MV-4-11 (cell line): ENCODE measurements around the gene TOX3.

ENCODE experiments used
- DNase-seq: peaks from one replicate; lab custom pipeline; 2025; lab: John Stamatoyannopoulos, UW

The TOX3 gene

DNA sequence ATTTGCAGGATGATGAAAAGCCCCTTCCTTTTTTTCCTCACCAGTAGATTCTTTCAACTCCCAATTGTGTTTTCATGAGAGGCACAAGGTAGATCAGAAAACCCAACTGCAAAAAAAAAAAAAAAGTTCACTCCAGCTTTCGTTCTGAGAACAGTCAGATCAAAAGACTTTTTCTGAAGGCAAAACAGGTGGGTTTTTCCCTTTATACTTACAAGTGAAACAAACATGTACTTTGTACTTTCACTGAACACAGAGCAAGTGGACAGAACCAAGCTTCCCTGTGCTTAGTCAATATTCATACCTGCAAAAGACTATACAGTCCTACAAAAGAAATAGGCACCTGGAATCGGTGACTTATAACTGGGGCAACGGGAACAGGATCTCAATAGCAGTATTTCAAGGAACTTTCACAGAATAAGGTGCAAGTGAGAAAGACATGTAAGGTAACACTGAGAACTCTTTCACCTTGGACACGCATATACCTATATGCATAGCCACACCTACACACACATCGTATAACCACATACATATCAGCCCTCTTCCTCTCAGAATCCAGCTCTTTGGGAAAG lies 54.1 kb downstream of the TOX3 start:
- no peak for DNase-seq

DNA sequence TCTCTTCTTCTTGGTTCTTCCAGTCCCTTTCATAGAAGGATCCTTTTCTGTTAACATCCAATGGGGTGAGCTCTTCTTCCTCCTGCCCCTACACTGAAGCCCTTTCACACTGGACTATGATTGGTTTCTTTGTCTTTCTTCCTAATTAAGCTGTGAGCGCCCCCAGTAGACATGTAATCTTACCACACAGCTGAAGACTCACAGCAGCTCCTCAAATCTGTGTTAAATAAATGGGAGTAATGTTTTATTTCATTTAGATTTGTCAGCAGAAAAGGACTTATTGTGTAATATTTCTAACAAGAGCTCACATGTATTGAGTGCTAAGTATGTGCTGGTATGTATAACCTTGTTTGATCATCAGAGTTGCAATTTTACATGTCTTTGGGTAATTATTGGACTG lies 55.7 kb downstream of the TOX3 start:
- no peak for DNase-seq

DNA sequence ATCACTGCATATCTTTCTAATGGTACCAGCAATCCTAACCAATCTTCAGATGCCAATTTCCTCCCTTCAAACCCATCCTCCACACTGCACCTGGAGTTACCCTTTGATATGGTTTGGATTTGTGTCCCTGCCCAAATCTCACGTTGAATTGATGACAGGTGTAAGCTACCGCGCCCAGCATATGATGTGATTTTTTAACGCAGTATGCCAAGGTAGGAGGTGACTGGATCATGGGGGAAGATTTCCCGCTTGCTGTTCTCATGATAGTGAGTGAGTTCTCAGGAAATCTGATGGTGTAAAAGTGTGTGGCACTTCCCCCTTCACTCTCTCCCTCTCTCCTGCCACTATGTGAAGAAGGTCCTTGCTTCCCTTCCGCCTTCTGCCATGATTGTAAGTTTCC lies 57.0 kb downstream of the TOX3 start:
- no peak for DNase-seq

DNA sequence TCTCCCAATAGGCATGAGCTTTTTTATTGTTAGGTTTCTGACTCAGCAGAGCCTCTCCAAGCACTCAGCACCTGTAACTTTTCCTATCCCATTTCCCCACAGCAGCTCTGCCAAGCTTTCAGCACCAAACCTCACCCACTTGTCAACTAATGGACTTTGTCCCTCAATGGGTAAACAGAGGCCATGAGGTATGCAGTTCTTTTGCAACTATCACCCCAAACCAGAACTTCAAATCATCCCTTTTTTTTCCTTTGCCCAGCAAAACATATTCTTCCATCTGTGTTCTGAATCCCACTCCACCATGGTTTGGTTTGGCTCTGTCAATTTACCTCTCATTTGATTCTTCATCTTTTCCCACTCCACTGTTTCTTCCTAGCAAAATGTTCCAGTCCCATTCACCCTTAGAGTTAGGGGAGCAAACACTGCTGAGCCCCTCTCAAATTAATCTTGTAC lies 58.1 kb downstream of the TOX3 start:
- no peak for DNase-seq

DNA sequence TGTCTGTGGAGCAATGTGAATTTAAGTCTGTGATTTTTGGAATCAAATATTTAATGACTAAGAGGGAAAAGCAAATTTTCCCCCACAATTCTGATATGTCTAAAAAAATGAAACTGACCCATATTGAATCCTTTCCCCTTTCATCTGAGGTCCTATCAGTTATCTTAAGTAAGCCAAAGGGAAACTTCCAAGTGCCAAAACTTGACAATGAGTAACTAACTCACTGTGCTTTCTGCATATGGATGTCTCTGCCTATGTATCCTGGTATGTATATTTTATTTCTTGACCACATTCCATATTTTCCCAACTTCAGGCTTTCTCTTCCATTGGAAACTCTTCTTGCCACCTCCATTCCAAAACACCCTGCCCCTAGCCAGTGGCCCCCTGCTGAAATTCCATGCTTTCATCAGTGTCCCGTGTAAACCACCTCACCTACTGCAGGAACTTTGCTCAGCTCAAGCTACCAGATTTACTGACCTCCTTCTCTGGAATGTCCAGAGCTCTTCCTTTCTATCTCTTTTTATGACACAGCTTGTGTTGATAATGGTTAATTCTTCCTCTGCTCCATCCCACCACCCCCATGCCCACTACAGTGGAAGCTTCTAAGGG lies 59.0 kb downstream of the TOX3 start:
- DNase-seq = no peak

DNA sequence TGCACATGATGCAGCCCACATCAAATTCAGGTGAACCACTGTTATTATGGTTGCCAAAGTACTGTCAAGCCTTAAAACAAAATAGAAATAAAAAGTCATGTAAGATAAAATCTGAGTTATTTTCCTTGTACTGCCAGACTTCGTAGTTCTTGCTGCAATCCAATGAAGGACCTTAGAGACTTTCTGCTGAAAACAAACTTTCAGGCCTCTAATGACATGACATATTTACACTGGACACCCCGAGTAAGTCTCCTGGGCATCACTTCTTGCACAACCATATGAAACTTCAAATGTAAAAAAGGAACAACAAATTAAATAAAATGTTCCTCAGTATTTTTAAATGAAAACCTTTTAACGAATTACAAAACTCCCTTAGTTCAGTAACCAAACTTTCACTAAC lies 66.7 kb downstream of the TOX3 start:
- DNase-seq = no peak

DNA sequence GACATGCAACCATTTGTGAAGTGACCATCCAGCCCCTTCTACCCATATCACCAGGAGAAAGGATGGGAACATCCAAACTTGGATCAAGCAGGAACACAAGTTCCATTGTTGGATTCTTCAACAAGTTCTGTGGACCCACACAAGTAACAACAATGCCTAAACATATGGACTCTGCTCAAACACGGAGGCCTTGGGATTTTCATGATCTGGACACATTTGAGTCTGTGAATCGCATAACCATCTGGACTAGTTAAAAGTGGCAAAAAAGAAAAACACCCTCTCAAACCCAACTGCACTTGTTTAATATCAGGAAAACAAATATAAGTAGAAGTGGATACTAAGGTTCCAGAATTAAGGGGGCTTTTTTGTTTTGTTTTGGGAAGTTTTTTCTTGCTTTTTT lies 70.8 kb downstream of the TOX3 start:
- no peak for DNase-seq

DNA sequence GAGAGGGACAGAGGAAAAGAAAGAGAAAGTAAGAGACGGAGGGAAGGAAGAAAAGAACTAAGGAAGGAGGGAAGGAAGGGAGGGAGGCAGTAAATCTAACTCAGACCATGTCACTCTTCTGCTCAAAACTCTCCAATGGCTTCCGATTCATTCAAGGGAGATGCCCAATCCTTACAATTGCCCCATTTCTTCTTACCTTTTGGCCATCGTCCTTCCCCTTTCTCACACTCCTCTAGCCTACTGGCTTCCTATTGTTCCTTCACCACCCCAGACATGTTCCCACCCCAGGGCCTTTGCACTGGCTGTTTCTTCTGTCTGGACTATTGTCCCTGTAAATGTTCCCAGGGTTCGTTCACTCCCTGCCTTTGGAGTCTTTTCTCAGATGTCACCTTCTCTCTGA lies 72.3 kb downstream of the TOX3 start:
- no peak for DNase-seq

DNA sequence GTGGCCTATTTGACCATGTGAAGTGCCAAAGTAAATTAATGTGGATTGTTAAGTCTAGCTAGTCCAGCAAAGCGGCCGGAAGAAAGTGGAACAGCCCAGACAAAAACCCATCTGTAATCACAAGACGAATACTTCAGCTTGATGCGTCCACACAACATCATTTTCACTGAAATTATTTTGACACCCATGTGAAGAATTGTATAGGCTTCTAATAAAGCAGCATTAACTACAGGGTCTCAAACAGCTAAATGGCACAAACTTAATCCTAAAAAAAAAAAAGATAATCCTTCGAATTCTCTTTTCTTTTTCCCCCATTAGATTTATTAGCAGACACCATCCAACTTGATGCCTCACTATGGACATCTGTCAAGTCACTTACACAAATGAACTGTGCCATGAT lies 73.8 kb downstream of the TOX3 start:
- DNase-seq = no peak

DNA sequence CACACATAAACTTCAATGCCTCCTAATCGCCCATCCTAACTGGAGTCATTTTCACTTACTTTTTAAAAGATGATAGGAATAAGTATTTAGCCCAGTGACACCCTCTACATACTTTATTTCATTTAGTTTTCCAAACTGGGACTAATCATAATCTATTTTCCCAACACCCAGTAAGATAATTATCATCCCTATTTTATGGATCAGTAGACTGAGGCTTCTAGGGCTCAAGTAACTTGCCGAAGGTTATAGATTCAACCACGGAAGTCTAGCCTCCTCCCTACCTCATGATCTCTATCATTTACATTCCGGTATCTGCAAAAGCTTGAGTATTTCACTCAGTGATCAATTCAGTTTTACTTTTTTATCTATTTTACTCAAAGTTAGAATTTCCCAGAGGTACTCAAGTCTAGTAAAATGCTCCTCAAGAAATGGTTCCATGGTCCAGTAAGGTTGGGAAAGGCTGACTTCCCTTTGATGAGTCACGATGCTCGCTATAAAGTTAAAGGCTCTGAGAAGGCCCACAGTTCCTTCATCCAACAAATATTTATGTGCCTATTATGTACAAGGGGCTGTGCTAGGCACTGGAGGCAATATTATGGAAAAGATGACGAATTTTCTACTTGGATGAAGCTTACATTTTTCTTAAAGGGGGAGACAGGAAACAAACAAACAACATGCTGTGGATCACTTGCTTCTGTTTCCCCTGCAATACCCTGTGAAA lies 75.1 kb downstream of the TOX3 start:
- no peak for DNase-seq

DNA sequence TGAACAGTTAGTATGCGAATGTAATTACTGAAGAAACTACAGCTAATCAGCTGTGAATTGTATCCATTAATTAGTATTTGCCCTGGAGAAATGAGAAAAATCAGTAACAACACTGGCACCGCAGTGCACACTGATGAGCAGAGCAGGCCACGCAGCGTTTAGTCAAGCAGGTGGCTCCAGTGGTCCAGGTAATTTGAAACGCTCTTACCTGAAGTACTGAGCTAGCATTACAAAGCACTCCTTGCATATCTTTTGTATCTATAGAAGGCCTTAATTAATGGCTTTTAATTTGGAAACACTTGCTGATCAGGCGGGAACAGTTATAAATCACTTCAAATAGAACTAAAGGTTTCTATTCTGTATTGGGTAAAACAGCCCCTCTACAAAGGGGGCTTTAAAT lies 76.4 kb downstream of the TOX3 start:
- DNase-seq = no peak

DNA sequence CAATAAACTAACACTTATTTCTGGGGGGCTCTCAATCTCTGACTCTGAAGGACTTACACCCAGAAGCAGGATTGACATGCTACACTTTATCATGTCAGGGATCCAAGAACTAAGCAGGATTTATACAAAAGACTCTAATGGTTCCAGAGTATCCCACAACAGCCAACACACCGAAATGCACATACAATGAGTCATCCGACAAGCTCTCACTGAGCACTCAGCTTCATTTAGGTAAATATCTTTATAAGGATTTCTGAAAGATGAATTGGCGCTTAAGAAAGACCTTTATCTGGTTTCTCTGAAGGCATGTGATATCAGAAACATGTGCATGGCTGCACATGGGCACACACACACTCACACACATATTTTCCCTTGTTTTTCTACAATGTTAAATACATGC lies 77.2 kb downstream of the TOX3 start:
- DNase-seq = no peak

DNA sequence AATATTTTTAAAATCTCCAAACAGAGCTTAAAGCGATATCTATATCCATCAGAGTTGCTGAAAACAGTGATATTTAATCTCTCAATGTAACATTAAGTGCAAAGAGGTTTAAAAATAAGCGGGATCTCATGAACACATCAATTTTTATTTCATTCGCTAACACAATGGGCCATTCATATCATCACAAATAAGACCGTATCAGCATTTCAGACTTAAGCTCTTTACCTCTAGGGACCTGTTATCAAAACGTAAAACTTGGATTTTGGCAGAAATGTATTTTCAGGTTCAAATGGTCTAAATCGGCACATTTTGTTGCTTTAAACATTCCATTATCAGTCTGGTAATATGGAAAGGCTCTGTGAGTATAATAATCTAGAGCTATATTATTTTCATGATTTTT lies 77.9 kb downstream of the TOX3 start:
- DNase-seq = no peak

DNA sequence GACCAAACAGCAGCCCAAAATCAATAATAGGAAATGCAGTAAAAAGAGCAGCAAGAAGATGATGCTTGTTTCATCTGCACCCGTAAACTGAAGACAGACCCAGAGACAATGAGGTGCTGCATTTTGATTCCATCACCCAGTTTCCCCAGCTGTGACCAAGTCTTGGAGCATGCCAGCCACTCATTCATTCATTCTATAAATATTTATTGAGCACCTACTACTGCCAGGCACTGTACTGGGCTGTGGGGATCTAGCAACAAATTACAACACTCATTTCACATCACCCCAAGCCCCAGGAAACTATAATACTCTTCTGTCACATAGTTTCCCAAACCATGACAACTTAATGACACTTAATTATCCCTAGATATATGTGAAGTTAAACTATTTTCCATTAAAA lies 79.2 kb downstream of the TOX3 start:
- no peak for DNase-seq

DNA sequence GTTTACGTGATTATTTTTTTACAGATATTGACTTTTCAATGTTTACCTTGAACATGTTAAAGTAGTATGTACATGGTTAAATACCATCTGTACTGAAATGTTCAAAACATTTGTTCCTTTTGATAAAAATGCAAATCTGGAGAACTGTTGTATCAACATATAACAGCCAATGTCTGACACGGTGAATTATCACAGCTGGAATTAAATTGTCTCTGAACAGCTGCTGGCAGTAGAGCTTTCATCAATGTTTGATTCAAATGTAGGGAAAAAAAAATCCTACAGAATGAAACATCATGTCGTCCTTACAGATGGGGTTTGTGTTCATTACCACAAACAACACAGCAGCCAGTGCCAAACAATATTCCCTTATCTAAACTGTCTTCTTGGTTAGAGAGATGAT lies 79.9 kb downstream of the TOX3 start:
- DNase-seq = no peak

DNA sequence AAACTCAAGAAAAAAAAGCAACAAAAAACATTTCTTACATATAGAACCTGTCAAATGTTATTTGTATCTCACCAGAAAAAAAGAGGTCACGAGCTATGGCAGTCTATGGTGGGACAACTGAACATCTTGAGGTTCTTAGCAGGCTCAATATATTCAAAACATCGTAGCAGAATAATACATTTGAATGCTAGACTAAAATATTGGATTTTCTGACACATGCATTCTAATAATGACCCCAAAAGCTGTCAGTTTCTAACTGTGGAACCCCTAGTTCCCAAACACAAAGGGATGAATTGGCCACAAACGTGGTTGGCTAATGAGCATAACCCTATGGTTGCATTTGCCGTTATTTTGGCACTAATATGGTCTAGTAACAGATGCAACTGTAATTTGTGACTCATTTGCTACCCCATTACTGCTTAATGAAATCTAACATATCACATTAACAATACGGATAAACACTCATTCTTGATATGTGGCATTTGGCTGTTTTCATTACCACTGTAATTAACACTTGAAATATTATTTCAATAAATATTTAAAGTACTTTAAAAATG lies 81.2 kb downstream of the TOX3 start:
- DNase-seq = no peak

DNA sequence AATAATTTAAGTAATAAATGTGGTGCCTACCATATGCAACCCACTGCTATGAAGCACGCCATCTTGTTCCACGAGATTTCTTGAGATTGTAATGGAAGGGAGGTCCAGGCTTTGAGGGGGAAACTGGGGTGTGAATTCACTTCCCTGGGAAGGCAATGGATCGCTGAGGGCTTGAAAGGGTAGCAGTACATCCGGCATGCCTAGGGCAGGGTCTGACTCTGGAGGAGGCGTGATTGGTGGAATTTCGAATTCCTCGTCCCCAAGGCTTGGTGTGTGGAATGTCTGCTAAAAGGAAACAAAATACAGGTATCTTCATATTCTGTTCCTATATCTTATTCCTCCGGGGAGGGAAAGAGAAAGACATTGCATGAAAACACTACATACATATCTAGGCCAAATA lies 83.0 kb downstream of the TOX3 start:
- DNase-seq = no peak

DNA sequence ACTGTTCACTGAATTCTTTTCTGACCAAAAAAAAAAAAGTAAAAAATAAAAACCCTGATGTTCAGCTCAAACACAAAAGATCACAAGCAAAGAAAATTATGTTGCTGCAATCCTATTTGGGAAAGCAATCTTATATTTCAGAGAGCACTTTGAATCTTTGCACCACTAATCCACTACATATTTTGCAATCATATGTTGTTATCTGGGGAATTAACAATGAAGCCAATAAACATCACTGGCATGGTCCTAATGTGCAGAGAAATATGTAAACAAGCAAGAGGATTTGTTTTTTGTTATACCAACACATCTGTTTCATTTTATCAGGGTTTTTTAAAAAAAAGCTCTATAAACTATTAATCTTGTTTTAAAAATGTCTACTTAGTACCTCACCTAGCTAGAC lies 84.1 kb downstream of the TOX3 start:
- no peak for DNase-seq

DNA sequence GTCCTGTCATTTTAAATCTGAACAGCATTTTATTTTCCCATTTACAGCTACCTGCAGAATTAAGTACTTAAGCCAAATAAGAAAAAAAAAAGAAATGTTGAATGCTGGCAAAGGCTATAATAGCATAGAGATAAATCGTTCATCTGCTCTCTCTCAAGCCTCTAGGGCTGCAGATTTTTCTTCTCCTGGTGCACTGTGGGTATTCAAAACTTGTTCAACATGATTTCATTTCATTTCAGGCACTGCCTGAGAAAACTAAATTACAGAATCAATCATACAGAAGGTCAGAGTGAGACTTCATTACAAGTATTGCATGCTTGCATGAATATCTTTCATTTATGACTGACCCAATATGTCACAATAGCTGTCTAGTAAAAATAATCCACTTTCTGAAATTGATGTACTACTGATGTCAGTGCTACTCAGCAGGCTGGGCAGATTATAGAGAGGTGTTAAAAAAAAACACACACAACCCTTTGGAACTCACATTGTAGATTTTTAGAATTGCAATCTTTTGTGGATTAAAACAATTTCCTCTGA lies 86.2 kb downstream of the TOX3 start:
- DNase-seq = no peak

DNA sequence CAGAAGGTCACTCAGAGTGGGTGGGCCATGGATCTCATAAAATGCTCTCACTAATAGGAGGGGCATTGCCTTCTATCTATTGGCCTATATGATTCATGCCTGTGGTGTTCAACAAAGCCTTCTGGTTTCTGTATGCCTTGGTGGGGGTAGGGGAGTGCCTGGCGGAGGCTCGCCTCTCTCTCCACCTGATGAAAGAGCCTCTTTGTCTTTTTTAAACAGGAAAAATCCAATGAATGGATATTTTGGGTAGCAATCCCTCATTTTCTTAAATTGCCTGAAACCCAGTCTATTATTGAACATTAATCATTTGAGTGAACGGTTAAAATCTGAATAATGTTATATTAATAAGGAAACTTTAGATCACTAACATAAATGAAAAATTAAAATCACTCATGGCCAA lies 90.6 kb downstream of the TOX3 start:
- DNase-seq = no peak

DNA sequence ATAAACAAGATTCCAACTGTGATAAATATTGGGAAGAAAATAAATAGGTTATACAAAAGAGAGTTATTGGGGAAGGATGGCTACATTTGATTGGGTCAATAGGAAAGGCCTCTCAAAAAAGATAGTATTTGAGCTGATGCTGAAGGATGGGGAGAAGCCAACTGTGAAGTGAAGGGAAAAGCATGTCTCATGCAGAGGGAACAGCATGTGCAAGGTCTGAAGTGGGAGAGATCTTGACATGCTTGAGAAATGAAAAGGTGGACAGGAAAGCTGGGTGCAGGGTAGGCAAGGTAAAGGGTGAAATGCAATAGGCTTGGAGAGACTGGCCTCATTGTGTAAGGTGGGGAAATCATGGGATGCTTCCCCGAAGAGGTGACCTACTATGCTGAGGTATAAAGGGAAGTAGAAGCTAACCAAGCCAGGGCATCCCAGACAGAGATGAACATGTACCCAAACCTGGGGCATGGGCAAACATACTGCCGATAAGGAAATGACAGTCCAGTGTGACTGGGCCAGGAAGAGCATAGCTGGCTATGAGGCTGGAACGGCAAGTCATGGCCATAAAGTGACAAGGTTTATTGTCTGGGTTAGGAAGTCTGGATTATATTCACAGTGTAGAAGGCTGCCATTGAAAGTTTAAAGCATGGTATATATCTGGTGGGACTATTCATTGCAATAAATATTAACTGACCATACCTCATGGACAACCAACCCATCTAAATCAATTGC lies 91.2 kb downstream of the TOX3 start:
- no peak for DNase-seq

DNA sequence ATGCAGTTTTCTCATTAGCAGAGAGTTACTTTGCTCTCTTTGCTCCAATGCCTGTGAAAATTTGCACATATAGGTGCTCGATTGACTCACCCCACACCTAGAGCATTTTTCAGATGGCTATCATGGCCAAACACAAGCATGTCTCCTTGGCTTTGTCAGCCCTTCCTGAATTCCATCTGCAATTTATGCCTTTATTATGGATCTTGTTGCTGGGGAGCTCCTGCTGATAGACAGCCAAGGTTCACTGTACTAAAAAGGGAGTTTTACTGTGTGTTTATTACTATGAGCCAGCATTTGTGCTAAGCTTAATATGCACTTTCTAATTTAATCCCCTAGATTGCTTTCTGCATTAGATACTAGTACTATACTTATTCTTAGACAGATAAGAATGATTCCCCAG lies 93.3 kb downstream of the TOX3 start:
- no peak for DNase-seq
